SKM-1 treated with dmso at 0.1 percent for 144 hours (cell line): ENCODE measurements around the gene TBCD.

Experiments
- DNase-seq: peaks from one replicate; lab custom pipeline; 2025; ENCODE audit not compliant: unreplicated experiment; lab: John Stamatoyannopoulos, UW

The TBCD gene

DNA sequence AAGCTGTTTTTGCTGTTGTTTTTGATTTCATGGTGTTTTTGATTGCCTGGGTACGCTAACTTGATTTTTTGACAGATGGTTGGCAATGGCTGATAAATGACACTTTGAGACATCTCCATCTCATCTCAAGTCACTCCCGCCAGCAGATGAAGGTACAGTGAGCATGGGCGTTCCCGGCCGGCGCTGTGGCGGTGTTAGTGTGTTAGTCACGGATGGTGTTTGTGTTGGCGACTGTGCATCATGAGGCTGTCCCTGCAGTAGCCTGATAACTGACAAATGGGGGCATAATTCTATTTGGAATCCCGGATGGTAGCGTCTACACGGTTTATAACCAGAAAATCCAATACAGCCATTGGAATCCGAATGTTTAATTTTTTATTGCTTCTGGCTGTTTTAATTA is 169.6 kb downstream of the TBCD start:
- DNase-seq, result no peak

DNA sequence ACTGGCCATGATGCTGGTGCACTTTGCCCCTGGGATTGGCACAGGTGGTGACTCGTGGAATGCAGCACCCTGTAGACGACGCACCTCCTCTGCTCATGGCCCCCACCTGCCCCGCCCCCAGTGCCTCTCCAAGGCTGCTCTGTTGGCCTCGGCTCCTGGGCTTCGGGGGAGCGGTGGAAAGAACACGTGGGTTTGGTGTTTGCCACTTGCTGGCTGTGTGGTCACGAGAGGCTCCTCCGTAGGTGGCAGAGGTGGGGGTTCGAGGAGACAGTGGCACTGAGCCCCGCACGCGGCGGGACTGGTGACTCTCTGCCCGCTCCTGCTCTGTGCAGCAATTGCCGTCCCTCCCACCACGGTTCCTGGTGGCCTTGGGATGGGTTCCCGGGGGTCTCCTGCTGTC is 170.8 kb downstream of the TBCD start:
- DNase-seq, result no peak

DNA sequence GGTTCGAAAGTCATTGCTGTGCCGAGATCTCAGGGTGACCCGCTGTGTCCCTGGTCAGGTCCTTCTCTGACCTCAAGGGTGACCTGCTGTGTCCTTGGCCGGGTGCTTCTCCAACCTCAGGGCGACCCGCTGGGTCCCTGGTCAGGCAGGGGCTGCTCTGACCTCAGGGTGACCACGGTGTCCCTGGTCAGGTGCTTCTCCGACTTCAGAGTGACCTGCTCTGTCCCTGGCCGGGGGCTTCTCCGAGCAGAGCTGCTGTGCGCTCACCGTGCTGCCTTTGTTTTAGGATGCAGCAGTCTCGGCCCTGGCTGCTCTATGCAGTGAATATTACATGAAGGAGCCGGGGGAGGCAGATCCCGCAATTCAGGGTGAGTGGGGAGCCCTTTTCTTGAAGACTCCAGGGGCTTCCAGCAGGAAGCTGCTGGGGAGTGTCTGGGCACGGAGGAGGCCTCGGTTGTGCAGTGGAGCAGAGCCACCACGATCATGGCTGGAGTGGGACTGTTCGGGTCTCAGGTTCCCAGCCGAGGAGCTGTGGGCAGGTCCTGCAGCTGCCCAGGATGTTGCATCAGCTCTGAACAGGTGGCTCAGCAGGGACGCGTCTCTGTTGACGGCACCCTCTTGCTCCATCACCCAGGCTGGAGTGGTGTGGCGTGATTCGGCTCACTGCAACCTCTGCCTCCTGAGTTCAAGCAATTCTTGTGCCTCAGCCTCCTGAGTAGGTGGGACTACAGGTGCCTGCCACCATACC is 171.7 kb downstream of the TBCD start:
- DNase-seq, result no peak

DNA sequence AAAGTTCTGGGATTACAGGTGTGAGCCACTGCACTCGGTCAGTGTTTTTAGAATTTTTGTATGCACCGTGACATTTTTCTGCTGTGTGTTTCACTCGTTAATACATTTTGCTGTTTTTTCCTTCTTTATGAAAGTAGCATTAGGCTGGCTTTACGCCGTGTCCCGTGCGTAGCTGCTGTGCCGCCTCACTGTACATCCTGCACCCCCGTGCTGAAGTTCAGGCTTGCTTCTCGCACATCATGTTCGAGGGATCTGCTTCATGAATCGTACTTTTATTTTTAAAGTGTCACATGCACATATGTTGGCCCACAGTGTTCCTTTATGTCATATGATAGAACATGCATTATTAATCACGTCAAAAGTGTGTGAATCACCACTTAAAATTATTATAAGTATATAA is 172.3 kb downstream of the TBCD start:
- DNase-seq, result no peak

- DNase-seq, result no peak
Measured at GRCh38 chr17:82924812-82925211, 172.9 kb downstream of the TBCD start.

- DNase-seq, result no peak
Measured at GRCh38 chr17:82925336-82925735, 173.5 kb downstream of the TBCD start.

DNA sequence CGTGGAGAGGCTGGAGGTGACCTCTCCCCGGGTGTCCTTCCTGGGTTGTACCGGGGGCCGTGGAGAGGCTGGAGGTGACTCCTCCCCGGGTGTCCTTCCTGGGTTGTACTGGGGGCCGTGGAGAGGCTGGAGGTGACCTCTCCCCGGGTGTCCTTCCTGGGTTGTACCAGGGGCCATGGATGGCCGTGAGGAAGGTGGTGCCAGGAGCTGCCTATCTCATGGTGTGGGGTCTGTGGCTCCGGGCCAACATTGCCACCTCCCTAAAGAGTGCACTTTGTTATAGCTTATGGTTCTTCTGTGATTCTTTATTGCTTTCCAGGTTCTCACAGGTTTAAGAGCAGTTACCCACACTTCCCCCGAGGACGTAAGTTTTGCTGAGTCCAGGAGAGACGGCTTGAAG is 174.2 kb downstream of the TBCD start:
- DNase-seq, result no peak

- no peak for DNase-seq
Measured at GRCh38 chr17:82926716-82927115, 174.9 kb downstream of the TBCD start.

DNA sequence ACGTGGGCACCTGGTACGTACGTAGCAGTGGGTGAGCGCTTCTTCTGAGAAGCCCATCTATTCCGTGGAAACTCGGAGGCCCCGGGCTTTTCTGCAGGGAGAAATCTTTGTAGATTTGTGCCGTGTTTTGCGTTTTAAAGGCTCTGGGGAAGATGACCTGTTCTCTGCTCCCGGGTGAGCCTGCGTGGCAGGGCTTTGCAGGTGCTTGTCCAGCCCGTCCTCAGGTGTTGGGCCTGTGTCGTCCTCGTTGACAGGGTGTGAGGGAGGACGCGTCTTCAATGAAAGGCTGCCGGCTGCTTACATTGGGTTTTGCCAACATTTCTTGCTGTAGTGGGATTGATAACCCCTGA is 175.4 kb downstream of the TBCD start:
- no peak for DNase-seq

DNA sequence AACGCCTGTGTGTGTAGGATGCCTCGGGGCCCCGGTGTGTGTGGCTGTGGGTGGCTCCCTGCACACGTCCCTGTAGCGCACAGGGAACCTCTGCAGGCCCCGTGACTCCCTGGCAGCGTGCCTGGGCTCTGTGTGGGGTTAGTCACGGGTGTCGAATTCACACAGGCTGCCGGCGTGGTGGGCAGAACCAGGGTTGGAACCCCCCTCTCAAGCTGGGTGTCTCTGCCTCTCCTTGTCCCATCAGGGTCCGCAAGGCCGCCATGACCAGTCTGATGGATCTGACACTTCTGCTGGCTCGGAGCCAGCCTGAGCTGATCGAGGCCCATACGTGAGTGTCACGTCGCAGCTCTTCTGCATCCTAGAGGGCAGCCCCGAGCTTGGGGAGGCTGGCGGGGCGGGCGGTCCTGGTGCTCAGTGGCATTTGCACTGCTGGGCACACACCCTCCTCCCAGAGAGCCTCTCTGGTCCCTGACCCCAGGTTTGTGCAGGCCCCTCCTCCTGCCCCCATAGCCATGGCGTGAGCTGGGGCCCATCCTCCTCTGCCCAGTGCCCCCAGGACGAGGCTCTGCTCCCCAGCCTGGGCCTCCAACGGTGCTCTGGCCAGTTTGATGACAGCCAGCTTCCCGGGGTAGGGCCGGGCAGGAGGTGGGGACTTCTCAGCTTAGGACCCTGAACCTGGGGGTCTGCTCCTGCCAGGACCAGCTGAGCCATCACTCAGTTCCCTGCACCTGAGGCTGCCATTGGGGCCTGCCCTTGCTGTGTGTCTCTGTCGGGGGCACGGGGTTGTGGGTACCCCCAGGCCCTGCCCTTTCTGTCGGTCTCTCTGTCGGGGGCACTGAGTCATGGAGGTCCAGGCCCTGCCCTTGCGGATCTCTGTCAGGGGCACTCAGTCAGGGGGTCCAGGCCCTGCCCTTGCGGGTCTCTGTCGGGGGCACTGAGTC is 176.1 kb downstream of the TBCD start:
- DNase-seq, result no peak

- no peak for DNase-seq
Measured at GRCh38 chr17:82929011-82929622, 177.3 kb downstream of the TBCD start.

DNA sequence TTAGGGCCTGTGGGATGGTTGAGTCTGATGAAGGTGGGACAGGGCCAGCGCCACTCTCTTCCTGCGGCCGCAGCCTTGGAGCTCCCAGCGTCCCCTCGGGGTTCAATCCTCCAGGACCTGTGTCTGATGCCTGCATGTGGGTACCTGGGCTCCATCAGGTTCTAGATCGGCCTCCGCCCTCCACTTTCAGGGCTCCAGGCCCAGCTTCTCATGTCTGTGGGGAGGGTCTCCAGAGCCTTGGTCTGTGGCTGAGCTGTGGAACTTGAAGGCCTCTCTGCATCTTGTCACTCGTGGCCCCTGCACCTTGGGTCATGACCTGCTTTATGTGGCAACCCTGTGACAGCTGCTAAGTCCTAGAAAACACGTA is 177.8 kb downstream of the TBCD start:
- DNase-seq, result no peak

DNA sequence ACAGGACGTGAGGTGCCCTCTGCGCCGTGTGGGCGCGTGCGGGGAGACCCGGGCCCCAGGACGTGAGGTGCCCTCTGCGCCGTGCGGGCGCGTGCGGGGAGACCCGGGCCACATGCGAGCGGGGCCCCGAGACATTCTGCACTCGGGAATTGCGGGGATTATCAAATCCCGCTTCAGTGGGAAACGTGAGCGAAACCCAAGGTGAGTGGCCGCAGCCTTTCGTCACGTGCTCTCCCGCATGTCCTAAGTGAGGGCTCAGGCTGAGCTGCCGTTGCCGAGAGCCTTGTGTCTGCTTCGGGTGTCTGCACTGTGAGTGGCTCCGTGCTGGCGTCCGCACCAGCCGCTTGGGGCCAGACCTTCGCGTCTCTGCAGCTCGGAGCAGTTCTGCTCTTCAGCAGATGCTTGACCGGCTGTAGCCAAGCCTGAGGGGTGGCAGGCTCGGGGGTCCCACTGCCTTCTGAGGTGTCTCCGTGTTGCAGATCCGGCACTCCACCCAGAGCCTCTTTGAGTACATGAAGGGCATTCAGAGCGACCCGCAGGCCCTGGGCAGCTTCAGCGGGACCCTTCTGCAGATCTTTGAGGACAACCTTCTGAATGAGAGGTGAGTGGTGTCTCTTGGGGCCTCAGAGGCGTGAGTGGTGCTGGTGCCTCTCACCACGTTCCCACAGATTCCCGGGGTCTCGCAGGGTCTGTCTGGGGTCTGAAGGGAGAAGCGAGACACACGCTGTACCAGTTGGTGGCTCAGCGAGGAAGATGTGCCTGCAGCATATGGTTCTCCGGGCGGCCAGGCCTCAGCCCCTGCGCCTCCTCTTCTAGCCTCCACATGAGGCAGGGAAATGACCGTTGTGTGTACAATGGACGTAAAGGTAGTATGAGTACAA is 178.4 kb downstream of the TBCD start:
- DNase-seq, result no peak

GRCh38 chr17:82930924-82931698 is 179.2 kb downstream of the TBCD start:
- no peak for DNase-seq

GRCh38 chr17:82931699-82932517 is 180.0 kb downstream of the TBCD start:
- DNase-seq, result no peak

DNA sequence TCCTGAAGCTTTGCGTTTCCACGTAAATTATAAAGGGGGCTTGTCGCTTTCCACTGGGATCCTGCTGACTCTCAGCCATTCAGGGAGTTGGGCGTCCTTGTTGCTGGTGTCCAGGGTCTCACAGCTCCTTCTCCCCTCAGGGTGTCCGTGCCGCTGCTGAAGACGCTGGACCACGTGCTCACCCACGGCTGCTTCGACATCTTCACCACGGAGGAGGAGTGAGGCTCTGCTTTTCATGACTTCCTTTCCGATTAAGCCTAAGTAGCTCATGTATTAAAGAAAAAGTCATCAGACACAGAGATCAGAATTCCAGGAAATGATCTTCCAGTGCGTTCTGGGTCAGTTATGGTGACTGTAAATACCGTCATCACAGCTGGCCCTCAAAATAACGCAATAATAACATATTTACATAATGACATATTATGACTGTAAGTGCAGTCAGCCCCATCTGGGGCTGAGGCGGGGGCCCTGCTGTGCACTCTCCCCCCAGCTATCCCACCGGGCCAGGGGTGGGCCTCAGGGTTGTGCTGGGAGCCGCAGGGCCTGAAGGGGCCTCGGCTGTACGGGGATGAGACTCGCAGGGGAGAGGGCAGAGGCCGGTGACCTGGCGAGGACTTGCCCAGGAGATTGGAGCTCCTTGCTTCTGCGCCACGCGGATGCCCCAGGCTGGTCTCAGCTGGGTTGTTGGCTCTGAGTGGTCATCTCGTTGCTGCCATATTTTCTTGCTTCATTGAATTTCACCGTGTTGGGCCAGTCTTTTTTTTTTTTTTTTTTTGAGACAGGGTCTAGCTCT is 180.8 kb downstream of the TBCD start:
- no peak for DNase-seq

GRCh38 chr17:82933911-82934310 is 182.0 kb downstream of the TBCD start:
- DNase-seq, result no peak

DNA sequence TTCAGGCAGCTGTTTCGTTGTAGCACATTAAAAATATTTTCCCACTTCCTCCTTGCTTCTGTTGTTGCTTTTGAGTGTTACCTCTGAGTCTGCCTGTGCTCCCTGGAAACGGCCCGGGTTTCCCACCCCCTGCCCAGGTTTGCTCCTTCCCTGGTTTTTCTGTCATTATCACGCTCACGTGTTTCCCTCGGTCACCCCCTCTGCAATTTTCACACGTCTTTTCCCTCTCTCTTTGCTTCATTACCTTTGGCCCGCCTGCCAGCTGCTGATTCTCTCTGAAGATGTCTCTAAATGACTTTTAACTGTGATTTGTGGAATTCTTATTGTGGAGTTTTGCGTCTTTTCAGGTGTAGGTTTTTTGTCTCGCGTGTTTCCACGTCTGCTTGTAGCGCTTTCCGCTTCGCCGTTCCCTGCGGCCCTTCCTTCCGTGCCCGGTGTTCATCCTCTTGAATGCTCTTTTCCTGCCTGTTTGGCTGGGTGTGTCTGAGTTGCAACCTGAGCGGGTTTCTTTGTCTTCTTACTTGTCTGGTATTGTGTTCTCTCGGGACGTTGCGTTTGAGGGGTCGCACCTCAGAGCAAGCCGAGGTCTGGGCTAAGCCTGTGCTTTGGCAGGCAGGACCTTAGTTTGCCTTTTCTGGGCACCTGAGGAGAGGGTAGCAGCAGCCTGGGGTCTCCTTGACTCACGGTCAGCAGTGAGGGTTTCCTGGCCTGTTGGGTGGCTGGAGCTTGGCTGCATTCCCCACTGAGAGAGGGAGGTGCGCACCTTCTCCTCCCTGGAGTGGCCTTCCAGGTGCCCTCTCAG is 184.3 kb downstream of the TBCD start:
- DNase-seq, result no peak
